Measurements from ENCODE around the gene EIF4E1B.

The EIF4E1B gene

GRCh38 chr5:176647030-176647842 lies 16.8 kb downstream of the EIF4E1B start, which contains the start of gene TSPAN17:
Gene TSPAN17 (plus strand): TSS chr5:176647484. CDS start chr5:176647616, 132 bp downstream.
- peak; percentile 100 for DNase-seq (ENCODE audit: low spot score)

- no peak for DNase-seq (ENCODE audit: low spot score)
Observed at GRCh38 chr5:176647843-176648473, 17.5 kb downstream of the EIF4E1B start.

- DNase-seq (ENCODE audit: low spot score): no peak
Observed at GRCh38 chr5:176648474-176649194, 18.2 kb downstream of the EIF4E1B start.

GRCh38 chr5:176650354-176650884 lies 19.9 kb downstream of the EIF4E1B start:
- no peak for DNase-seq (ENCODE audit: low spot score)

GRCh38 chr5:176651472-176651980 lies 21.1 kb downstream of the EIF4E1B start:
- DNase-seq (ENCODE audit: low spot score): no peak

- DNase-seq (ENCODE audit: low spot score): no peak
Observed at GRCh38 chr5:176652136-176652535, 21.7 kb downstream of the EIF4E1B start.

- DNase-seq (ENCODE audit: low spot score): no peak
Observed at GRCh38 chr5:176653401-176654385, 23.2 kb downstream of the EIF4E1B start.

GRCh38 chr5:176654856-176655255 lies 24.4 kb downstream of the EIF4E1B start:
- DNase-seq (ENCODE audit: low spot score): no peak

- DNase-seq (ENCODE audit: low spot score): no peak
Observed at GRCh38 chr5:176656467-176656990, 26.1 kb downstream of the EIF4E1B start.

- peak; percentile 81 for DNase-seq (ENCODE audit: low spot score)
Observed at GRCh38 chr5:176658007-176658599, 27.6 kb downstream of the EIF4E1B start.

GRCh38 chr5:176658817-176659511 lies 28.5 kb downstream of the EIF4E1B start:
- no peak for DNase-seq (ENCODE audit: low spot score)

- DNase-seq (ENCODE audit: low spot score): no peak
Observed at GRCh38 chr5:176659512-176659839, 29.0 kb downstream of the EIF4E1B start.

- no peak for DNase-seq (ENCODE audit: low spot score)
Observed at GRCh38 chr5:176659860-176660461, 29.5 kb downstream of the EIF4E1B start.

- no peak for DNase-seq (ENCODE audit: low spot score)
Observed at GRCh38 chr5:176660530-176660859, 30.0 kb downstream of the EIF4E1B start.

- peak; percentile 91 for DNase-seq (ENCODE audit: low spot score)
Observed at GRCh38 chr5:176660860-176661641, 30.6 kb downstream of the EIF4E1B start.

GRCh38 chr5:176661676-176662075 lies 31.2 kb downstream of the EIF4E1B start:
- no peak for DNase-seq (ENCODE audit: low spot score)

- DNase-seq (ENCODE audit: low spot score): no peak
Observed at GRCh38 chr5:176662371-176663333, 32.2 kb downstream of the EIF4E1B start.

GRCh38 chr5:176663566-176663965 lies 33.1 kb downstream of the EIF4E1B start:
- DNase-seq (ENCODE audit: low spot score): no peak

All from ecto neural progenitor cell (in vitro differentiated cells).